Pancreas (tissue), 10 donors: ENCODE data around the gene CRLF3. TPM values are rescaled to one million over a fixed set of nuclear protein-coding genes. Genes with fewer than 3 reads are reported as not detected.

ENCODE experiments used
- ATAC-seq, 4 donors: fragments of 200-7000 bp; cut with Tn5 transposase; one replicate each; pipeline versions ENCODE4 v1.8.0 to v1.9.1; 2020; ENCODE audit warnings: mild to moderate bottlenecking in 4 of 4, moderate library complexity in 4 of 4
- DNase-seq, 6 donors: peaks; one replicate each; pipeline ENCODE4 v3.0.0-alpha.2; 2020
- FAIRE-seq: peaks from 2 replicates; lab custom pipeline; 2012; peaks lifted over from hg19 to GRCh38; lab: Jason Lieb, UNC
- H3K27ac ChIP-seq, 4 donors: fragments of 200-600 bp; sonication (generic); 1 replicate in 3 of 4; 2 replicates in 1 of 4; pipeline versions ENCODE4 v1.5.0 to v1.8.0; 2020
- H3K27me3 ChIP-seq, 4 donors: fragments of 200-600 bp; one replicate each; pipeline ENCODE4 v1.8.0; 2021
- H3K36me3 ChIP-seq, 3 donors: fragments of 200-600 bp; sonication (generic) in 1 of 3; one replicate each; pipeline versions ENCODE4 v1.5.0 to v1.8.0; 2020 to 2021
- H3K4me1 ChIP-seq, 3 donors: fragments of 200-600 bp; one replicate each; pipeline ENCODE4 v1.8.0; 2021
- H3K4me3 ChIP-seq, 4 donors: fragments of 200-600 bp; sonication (generic) in 2 of 4; one replicate each; pipeline versions ENCODE4 v1.5.0 to v1.8.0; 2020 to 2021
- H3K9me3 ChIP-seq, 4 donors: fragments of 200-600 bp; one replicate each; pipeline ENCODE4 v1.8.0; 2021
- WGBS, 2 donors: extraction: QIAGEN DNeasy Blood & Tissue Kit; methylation state at CpG; one replicate each; pipeline ENCODE4 v1.1.7; 2013; 5-methylcytosine and 5-hydroxymethylcytosine counted together
- intact Hi-C, 3 donors: fragments of 100-400 bp; cut with DNase I; formaldehyde crosslinking; loops; one replicate each; pipeline versions ENCODE4 v1.11.1 to v1.14.2; 2022
- polyA plus RNA-seq, 2 donors: library from polyadenylated mRNA; stranded (reverse); fragments of 200-250 nt; gene quantifications; one replicate each; pipeline ENCODE4 v1.2.3, GENCODE V29; 2013
- total RNA-seq, 6 donors: library from RNA; stranded (reverse); fragmentation: NEBNext Ultra II Directional in 4 of 6; extraction: Animal tissue kit (Norgen Biotek cat#: 25700) in 4 of 6; gene quantifications; one replicate each; pipeline versions ENCODE4 v1.2.1 to v1.2.4, GENCODE V29; 2021 to 2023
- TF ChIP-seq, protein P1 (sequence below), 4 donors: fragments of 200-600 bp; sonication (generic) in 3 of 4; IDR thresholded peaks; one replicate each; pipeline versions ENCODE4 v1.5.0 to v1.8.0; 2021; ENCODE audit warnings: antibody characterized with exemption in 4 of 4
- donor health status: healthy with polysubstance abuse.
- donor health status: DM: no; HTN: no; CAD: no; lungs with moderate emphysema.
- donor health status: DM: no; HTN: no; CAD: no.
- donor health status: control.
- donor health status: control.
- donor health status: Bipolar disorder and iron deficiency.
- donor health status: DM: yes; HTN: yes; CAD: no.
- donor health status: DM: no; HTN: no; CAD: no.
- donor health status: DM: no; HTN: no; CAD: no.
- donor health status: DM: yes; HTN: yes; CAD: no.

Gene CRLF3, protein sequence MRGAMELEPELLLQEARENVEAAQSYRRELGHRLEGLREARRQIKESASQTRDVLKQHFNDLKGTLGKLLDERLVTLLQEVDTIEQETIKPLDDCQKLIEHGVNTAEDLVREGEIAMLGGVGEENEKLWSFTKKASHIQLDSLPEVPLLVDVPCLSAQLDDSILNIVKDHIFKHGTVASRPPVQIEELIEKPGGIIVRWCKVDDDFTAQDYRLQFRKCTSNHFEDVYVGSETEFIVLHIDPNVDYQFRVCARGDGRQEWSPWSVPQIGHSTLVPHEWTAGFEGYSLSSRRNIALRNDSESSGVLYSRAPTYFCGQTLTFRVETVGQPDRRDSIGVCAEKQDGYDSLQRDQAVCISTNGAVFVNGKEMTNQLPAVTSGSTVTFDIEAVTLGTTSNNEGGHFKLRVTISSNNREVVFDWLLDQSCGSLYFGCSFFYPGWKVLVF
- 1 to 10 TPM; 2.6 to 8.0 (median 3.2) TPM for total RNA-seq
- 1 to 10 TPM; 2.5 to 2.7 TPM for polyA plus RNA-seq

DNA sequence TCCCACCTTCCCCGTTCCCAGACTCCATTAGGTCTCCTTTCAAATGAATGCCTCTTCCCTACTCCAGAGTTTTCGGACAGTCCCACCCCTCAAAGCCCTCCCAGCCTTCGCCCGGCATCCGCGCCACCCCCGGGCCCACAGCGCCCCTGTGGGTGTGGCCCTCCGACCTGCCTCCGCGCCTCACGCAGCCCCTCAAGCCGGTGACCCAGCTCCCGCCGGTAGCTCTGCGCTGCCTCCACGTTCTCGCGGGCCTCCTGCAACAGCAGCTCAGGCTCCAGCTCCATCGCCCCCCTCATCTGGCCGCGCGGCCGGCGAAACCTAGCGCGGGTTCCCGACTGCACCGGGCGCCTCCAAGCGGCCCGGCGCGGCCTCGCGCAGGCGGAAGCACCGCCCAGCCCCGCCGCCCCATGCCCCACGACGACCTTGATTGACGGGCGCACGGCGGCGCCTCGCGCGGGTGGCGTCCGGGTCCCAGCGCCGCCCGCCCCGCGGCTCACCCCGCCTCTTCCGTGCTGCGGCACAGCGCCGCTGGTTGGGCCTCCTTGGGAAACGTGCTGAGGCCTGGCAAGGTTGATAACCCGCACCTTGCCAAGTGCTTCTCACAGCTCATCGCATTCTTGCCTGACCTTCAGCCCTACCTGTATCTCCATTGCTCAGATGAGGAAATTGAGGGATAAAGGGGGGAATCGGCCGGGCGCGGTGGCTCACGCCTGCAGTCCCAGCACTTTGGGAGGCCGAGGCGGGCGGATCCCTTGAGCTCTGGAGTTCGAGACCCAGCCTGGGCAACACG is at the start of gene CRLF3:
Gene CRLF3, minus strand, starts transcription at position 337 of the 790 bp plus-strand sequence. Its CDS starts 41 bp downstream, at position 296.
- ATAC-seq (peak; percentile 97 to 99 (median 98)), FAIRE-seq (no peak), DNase-seq (peak; percentile 87 to 96 (median 90))
- Histone ChIP-seq H3K36me3 (no peaks in the 10 kb centered on the region), H3K27me3 (no peaks in the 10 kb centered on the region), H3K27ac (peak within 1 kb of the TSS in 3 of 4 donors; percentile 39 to 63 (median 47)), H3K4me1 (peaks cover 0 to 9% (median 8%) of the 10 kb centered on the region in 3 donors), H3K9me3 (no peaks in the 10 kb centered on the region), H3K4me3 (peak within 1 kb of the TSS; percentile 78 to 97 (median 83))
- TF ChIP-seq, protein P1, sequence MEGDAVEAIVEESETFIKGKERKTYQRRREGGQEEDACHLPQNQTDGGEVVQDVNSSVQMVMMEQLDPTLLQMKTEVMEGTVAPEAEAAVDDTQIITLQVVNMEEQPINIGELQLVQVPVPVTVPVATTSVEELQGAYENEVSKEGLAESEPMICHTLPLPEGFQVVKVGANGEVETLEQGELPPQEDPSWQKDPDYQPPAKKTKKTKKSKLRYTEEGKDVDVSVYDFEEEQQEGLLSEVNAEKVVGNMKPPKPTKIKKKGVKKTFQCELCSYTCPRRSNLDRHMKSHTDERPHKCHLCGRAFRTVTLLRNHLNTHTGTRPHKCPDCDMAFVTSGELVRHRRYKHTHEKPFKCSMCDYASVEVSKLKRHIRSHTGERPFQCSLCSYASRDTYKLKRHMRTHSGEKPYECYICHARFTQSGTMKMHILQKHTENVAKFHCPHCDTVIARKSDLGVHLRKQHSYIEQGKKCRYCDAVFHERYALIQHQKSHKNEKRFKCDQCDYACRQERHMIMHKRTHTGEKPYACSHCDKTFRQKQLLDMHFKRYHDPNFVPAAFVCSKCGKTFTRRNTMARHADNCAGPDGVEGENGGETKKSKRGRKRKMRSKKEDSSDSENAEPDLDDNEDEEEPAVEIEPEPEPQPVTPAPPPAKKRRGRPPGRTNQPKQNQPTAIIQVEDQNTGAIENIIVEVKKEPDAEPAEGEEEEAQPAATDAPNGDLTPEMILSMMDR (IDR thresholded peaks at IDR 0.05): peak; percentile 28 to 37 (median 36)
- intact Hi-C loops: no loop called here
- 3 to 9% methylated on average over 42 to 75 of the region's 75 CpGs for WGBS, 2 donors

DNA sequence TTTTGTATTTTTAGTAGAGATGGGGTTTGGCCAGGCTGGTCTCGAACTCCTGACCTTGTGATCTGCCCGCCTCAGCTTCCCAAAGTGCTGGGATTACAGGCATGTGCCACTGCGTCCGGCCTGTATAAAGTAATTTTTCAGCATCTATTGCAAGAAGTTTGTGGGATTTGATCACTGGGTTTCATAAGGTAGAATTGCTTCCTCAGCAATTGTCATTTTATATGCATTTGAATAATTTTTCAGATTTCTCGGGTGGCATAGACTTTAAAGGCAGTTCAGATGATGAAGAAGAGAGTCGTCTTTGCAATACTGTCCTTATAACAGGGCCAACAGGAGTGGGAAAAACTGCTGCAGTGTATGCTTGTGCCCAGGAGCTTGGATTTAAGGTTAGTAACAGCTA is 44.5 kb upstream of the CRLF3 start:
- Histone ChIP-seq H3K4me1 (no peaks in the 10 kb centered on the region), H3K27ac (no peak overlapping the region), H3K9me3 (no peaks in the 10 kb centered on the region), H3K4me3 (no peak overlapping the region), H3K36me3 (no peaks in the 10 kb centered on the region), H3K27me3 (no peaks in the 10 kb centered on the region)
- ATAC-seq (no peak), FAIRE-seq (no peak), DNase-seq (no peak)
- intact Hi-C loops: no loop called here
- 94 to 97% methylated on average over 6 of the region's 6 CpGs for WGBS, 2 donors
- TF ChIP-seq, protein P1 (IDR thresholded peaks at IDR 0.05): no peak

DNA sequence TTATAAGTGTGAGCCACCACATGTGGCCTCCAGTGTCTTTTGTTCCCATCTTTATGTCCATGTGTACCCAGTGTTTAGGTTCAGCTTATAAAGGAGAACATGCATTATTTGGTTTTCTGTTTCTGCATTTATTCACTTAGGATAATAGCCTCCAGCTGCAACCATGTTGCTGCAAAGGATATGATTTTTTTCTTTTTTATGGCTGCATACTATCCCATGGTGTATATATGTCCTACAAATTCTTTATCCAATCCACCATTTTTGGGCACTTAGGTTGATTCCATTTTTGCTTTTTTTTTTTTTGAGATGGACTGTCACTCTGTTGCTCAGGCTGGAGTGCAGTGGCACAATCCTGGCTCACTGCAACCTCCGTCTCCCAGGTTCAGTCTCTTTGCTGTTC is 40.1 kb upstream of the CRLF3 start:
- WGBS, 2 donors: 100% methylated on average over 1 of the region's 1 CpG
- H3K4me3 ChIP-seq: no peak overlapping the region
- ATAC-seq: no peak
- no peaks in the 10 kb centered on the region for H3K36me3 ChIP-seq
- TF ChIP-seq, protein P1 (IDR thresholded peaks at IDR 0.05): no peak
- no peaks in the 10 kb centered on the region for H3K4me1 ChIP-seq
- H3K27me3 ChIP-seq: no peaks in the 10 kb centered on the region
- no peak for FAIRE-seq
- no peak overlapping the region for H3K27ac ChIP-seq
- no peak for DNase-seq
- intact Hi-C loops: no loop called here
- no peaks in the 10 kb centered on the region for H3K9me3 ChIP-seq

DNA sequence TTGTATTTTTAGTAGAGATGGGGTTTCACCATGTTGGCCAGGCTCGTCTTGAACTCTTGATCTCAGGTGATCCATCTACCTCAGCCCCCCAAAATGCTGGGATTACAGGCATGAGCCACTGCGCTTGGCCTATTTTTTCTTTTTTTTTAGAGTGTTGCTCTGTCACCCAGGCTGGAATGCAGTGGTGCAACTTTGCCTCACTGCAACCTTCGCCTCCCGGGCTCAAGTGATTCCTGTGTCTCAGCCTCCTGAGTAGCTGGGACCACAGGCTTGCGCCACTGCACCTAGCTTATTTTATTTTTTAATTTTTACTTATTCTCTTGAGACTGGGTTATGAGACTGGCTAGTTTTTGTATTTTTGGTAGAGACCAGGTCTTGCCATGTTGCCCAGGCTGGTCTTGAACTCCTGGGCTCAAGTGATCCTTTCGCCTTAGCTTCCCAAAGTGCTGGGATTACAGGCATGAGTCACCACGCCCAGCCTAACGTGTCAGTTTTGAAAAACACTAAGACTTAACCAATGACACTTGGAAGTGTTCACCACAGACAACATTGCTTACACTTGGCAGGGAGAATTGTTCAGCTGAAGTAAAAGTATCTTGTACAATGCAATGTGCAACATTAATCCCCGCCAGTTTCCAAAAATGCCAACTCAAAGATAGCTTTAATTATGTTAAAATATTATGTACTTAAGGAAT is 34.2 kb upstream of the CRLF3 start:
- DNase-seq (no peak), FAIRE-seq (no peak), ATAC-seq (no peak)
- no peaks in the 10 kb centered on the region for H3K36me3 ChIP-seq
- H3K4me1 ChIP-seq: no peaks in the 10 kb centered on the region
- intact Hi-C loops: no loop called here
- no peak overlapping the region for H3K27ac ChIP-seq
- H3K4me3 ChIP-seq: no peak overlapping the region
- no peaks in the 10 kb centered on the region for H3K9me3 ChIP-seq
- TF ChIP-seq, protein P1 (IDR thresholded peaks at IDR 0.05): no peak
- H3K27me3 ChIP-seq: no peaks in the 10 kb centered on the region
- 93 to 95% methylated on average over 9 of the region's 9 CpGs for WGBS, 2 donors
